IMR-90 (cell line): ENCODE results near the gene CLIC5. TPM values are rescaled to one million over a fixed set of nuclear protein-coding genes. Genes with fewer than 3 reads are reported as not detected.

ENCODE experiments used
- ATAC-seq: fragments of 200-7000 bp; cut with Tn5 transposase; 2 replicates; pipeline ENCODE4 v1.9.1; 2020; ENCODE audit warnings: low read depth, mild to moderate bottlenecking, moderate library complexity
- BruUV-seq: library from RNA; stranded (reverse); fragments of 400-500 nt; replicated peaks from 2 replicates; lab custom pipeline; 2021; lab: Mats Ljungman, UMichigan
- CTCF ChIA-PET: fragments of 300-600 bp; formaldehyde crosslinking; extraction: SDS; loops from one replicate; lab custom pipeline; 2021; ENCODE audit warnings: antibody characterized with exemption; lab: Yijun Ruan, JAX
- POLR2A ChIA-PET: fragments of 300-600 bp; sonication (Branson Sonifier 250); formaldehyde crosslinking; loops from one replicate; lab custom pipeline; 2022; ENCODE audit warnings: antibody characterized with exemption; ENCODE audit not compliant: unreplicated experiment; lab: Charles Lee
- DNase-seq: peaks from one replicate; pipeline ENCODE4 v3.0.0; 2013
- H2AFZ ChIP-seq: replicated peaks from 2 replicates; pipeline ENCODE3; 2013; ENCODE audit warnings: low read length, mild to moderate bottlenecking; ENCODE audit not compliant: poor library complexity
- H2AK5ac ChIP-seq: 2 replicates; pipeline ENCODE4 v1.6.1; 2013; ENCODE audit warnings: low read depth, low read length, inconsistent platforms
- H2AK9ac ChIP-seq: replicated peaks from 2 replicates; pipeline ENCODE3; 2013; ENCODE audit warnings: mild to moderate bottlenecking, low read depth, low read length, moderate library complexity; ENCODE audit not compliant: poor library complexity
- H2BK120ac ChIP-seq: 2 replicates; pipeline ENCODE4 v1.6.1; 2013; ENCODE audit warnings: low read depth, low read length, inconsistent platforms
- H2BK15ac ChIP-seq: 3 replicates; pipeline ENCODE4 v1.6.1; 2013; ENCODE audit warnings: low read depth, low read length, inconsistent platforms
- H2BK20ac ChIP-seq: 2 replicates; pipeline ENCODE4 v1.6.1; 2013; ENCODE audit warnings: low read depth, mild to moderate bottlenecking, inconsistent platforms, low read length, moderate library complexity
- H2BK5ac ChIP-seq: 2 replicates; pipeline ENCODE4 v1.6.1; 2013; ENCODE audit warnings: mild to moderate bottlenecking, low read depth, low read length, inconsistent platforms; ENCODE audit not compliant: poor library complexity, severe bottlenecking
- H3K14ac ChIP-seq: replicated peaks from 2 replicates; pipeline ENCODE4 v1.6.1; 2013; ENCODE audit warnings: low read depth, low read length, inconsistent platforms
- H3K18ac ChIP-seq: 2 replicates; pipeline ENCODE4 v1.6.1; 2013; ENCODE audit warnings: low read depth, low read length, control low read depth
- H3K23ac ChIP-seq: 2 replicates; pipeline ENCODE4 v1.6.1; 2013; ENCODE audit warnings: low read depth, low read length, inconsistent platforms
- H3K27ac ChIP-seq: 2 replicates; pipeline ENCODE4 v1.5.1; 2013; ENCODE audit warnings: mild to moderate bottlenecking, control low read depth, low read length; ENCODE audit not compliant: insufficient read depth
- H3K27me3 ChIP-seq: 2 replicates; pipeline ENCODE4 v1.6.1; 2013; ENCODE audit warnings: low read length; ENCODE audit not compliant: control insufficient read depth, insufficient read depth
- H3K36me3 ChIP-seq: 2 replicates; pipeline ENCODE4 v1.6.1; 2013; ENCODE audit warnings: low read length, mixed read lengths; ENCODE audit not compliant: control insufficient read depth, insufficient read depth
- H3K4ac ChIP-seq: 2 replicates; pipeline ENCODE4 v1.6.1; 2013; ENCODE audit warnings: low read depth, low read length, inconsistent platforms
- H3K4me1 ChIP-seq: 2 replicates; pipeline ENCODE4 v1.6.1; 2013; ENCODE audit warnings: low read length, mixed read lengths; ENCODE audit not compliant: control insufficient read depth, insufficient read depth
- H3K4me2 ChIP-seq: 2 replicates; pipeline ENCODE4 v1.6.1; 2013; ENCODE audit warnings: low read depth, mild to moderate bottlenecking, control low read depth, low read length, moderate library complexity
- H3K4me3 ChIP-seq: 2 replicates; pipeline ENCODE4 v1.5.1; 2013; ENCODE audit warnings: low read depth, mild to moderate bottlenecking, control low read depth, low read length, moderate library complexity; ENCODE audit not compliant: insufficient read depth
- H3K56ac ChIP-seq: 2 replicates; pipeline ENCODE4 v1.6.1; 2013; ENCODE audit warnings: low read length, inconsistent platforms; ENCODE audit not compliant: insufficient read depth; ENCODE audit errors: extremely low read depth
- H3K79me1 ChIP-seq, 2 experiments: 2 replicates each; pipeline ENCODE4 v1.6.1; 2013; ENCODE audit warnings: low read length in 2 of 2, inconsistent platforms in 1 of 2, low read depth in 1 of 2
- H3K9ac ChIP-seq: 2 replicates; pipeline ENCODE4 v1.6.1; 2013; ENCODE audit warnings: low read depth, low read length, control low read depth
- H3K9me1 ChIP-seq: 2 replicates; pipeline ENCODE4 v1.6.1; 2013; ENCODE audit warnings: low read length, inconsistent platforms; ENCODE audit not compliant: insufficient read depth
- H3K9me3 ChIP-seq: 2 replicates; pipeline ENCODE4 v1.6.1; 2013; ENCODE audit warnings: low read length; ENCODE audit not compliant: control insufficient read depth, insufficient read depth
- H4K20me1 ChIP-seq: 2 replicates; pipeline ENCODE4 v1.6.1; 2013; ENCODE audit warnings: low read length, inconsistent platforms; ENCODE audit not compliant: insufficient read depth
- H4K5ac ChIP-seq: 2 replicates; pipeline ENCODE4 v1.6.1; 2013; ENCODE audit warnings: mild to moderate bottlenecking, low read depth, low read length, control low read depth
- H4K8ac ChIP-seq, 2 experiments: 2 replicates each; pipeline ENCODE4 v1.6.1; 2013; ENCODE audit warnings: low read depth in 2 of 2, low read length in 2 of 2, control low read depth in 1 of 2, inconsistent platforms in 1 of 2
- H4K91ac ChIP-seq: 2 replicates; pipeline ENCODE4 v1.6.1; 2013; ENCODE audit warnings: low read depth, low read length, inconsistent platforms; ENCODE audit not compliant: insufficient read depth
- CHD1 ChIP-seq: IDR thresholded peaks from 2 replicates; pipeline ENCODE4 v1.6.1; 2012; ENCODE audit warnings: low read depth, low read length, improper control_type of control experiment
- ELK1 ChIP-seq: fragments of 150-350 bp; IDR thresholded peaks from 2 replicates; pipeline ENCODE4 v1.6.1; 2016; ENCODE audit warnings: low read depth, mild to moderate bottlenecking, low read length, moderate library complexity, borderline replicate concordance
- FOS ChIP-seq: fragments of 150-350 bp; IDR thresholded peaks from 2 replicates; pipeline ENCODE4 v1.6.1; 2016; ENCODE audit warnings: low read depth, low read length
- MAFK ChIP-seq: IDR thresholded peaks from 2 replicates; pipeline ENCODE4 v1.6.1; 2012; ENCODE audit warnings: low read depth, low read length, improper control_type of control experiment
- MAZ ChIP-seq: IDR thresholded peaks from 2 replicates; pipeline ENCODE4 v1.6.1; 2012; ENCODE audit warnings: low read depth, mild to moderate bottlenecking, low read length, improper control_type of control experiment, moderate library complexity, borderline replicate concordance
- NFE2L2 ChIP-seq: fragments of 150-350 bp; IDR thresholded peaks from 2 replicates; pipeline ENCODE4 v1.6.1; 2016; ENCODE audit warnings: low read depth, mild to moderate bottlenecking, low read length
- RAD21 ChIP-seq: IDR thresholded peaks from 2 replicates; pipeline ENCODE4 v1.6.1; 2012; ENCODE audit warnings: low read length, improper control_type of control experiment
- RCOR1 ChIP-seq: IDR thresholded peaks from 2 replicates; pipeline ENCODE4 v1.6.1; 2012; ENCODE audit warnings: mild to moderate bottlenecking, low read length, improper control_type of control experiment; ENCODE audit not compliant: insufficient replicate concordance
- RFX5 ChIP-seq: IDR thresholded peaks from 2 replicates; pipeline ENCODE4 v1.8.0; 2012; ENCODE audit warnings: low read depth, mild to moderate bottlenecking, low read length, moderate library complexity
- USF2 ChIP-seq: fragments of 150-350 bp; IDR thresholded peaks from 2 replicates; pipeline ENCODE4 v1.6.1; 2017; ENCODE audit warnings: mild to moderate bottlenecking, antibody characterized with exemption, low read length, low read depth
- WGBS, 2 experiments: methylation state at CpG; one replicate each; pipeline versions ENCODE4 v1.1.5 to v1.1.7; 2013; ENCODE audit warnings: missing lambda C conversion rate in 2 of 2; ENCODE audit not compliant: insufficient read length in 1 of 2; ENCODE audit errors: extremely low coverage in 2 of 2; 5-methylcytosine and 5-hydroxymethylcytosine counted together
- dilution Hi-C: fragments of 300-500 bp; cut with HindIII; formaldehyde crosslinking; loops from one replicate; pipeline ENCODE4 v1.14.3; 2018; ENCODE audit warnings: low sequenced_read_pairs; ENCODE audit not compliant: unreplicated experiment
- in situ Hi-C: fragments of 300-500 bp; cut with MboI; formaldehyde crosslinking; loops from 3 replicates; pipeline ENCODE4 v1.14.3; 2019; ENCODE audit warnings: low sequenced_read_pairs, inconsistent platforms, mixed read lengths
- intact Hi-C: fragments of 100-400 bp; cut with micrococcal nuclease; formaldehyde crosslinking; loops from 2 replicates; pipeline ENCODE4 v1.10.0; 2022
- polyA plus RNA-seq, 3 experiments: library from polyadenylated mRNA; depleted of rRNA; stranded (reverse); fragments of >200 nt; gene quantifications; 2 replicates each; pipeline ENCODE4 v1.2.3, GENCODE V29; 2012; ENCODE audit warnings: low replicate concordance in 1 of 3
- total RNA-seq: library from RNA; depleted of rRNA; stranded (reverse); fragments of >200 nt; gene quantifications from 2 replicates; pipeline ENCODE4 v1.2.3, GENCODE V29; 2012

The CLIC5 gene
- total and polyA plus RNA-seq, 2 of the 4 experiments (the other 2 are of a cell fraction): not detected

- POLR2A ChIA-PET: no interaction called here
- no peaks in the 10 kb centered on the region for H3K4me1 ChIP-seq
Observed at GRCh38 chr6:45915780-45916468, 99.7 kb downstream of the CLIC5 start.

More at GRCh38 chr6:45915780-45916468, 99.7 kb downstream of the CLIC5 start:
- TF ChIP-seq RCOR1: no peak
- no peak for TF ChIP-seq FOS
- no peak for TF ChIP-seq MAFK
- TF ChIP-seq MAZ: no peak
- TF ChIP-seq RFX5: no peak
- TF ChIP-seq CHD1: no peak
- no peak for TF ChIP-seq ELK1
- TF ChIP-seq RAD21: no peak
- TF ChIP-seq USF2: no peak
- TF ChIP-seq NFE2L2: no peak
- Histone ChIP-seq H3K27me3 (peaks cover 10% of the 10 kb centered on the region), H3K9me1 (no peaks in the 10 kb centered on the region), H2BK15ac (no peak overlapping the region), H3K56ac (no peak overlapping the region), H2AK5ac (no peak overlapping the region), H3K79me1 (no peaks in the 10 kb centered on the region), H3K9me3 (no peaks in the 10 kb centered on the region), H3K4ac (no peak overlapping the region), H3K27ac (no peak overlapping the region), H2AK9ac (no peak overlapping the region), H3K9ac (no peak overlapping the region), H3K23ac (no peak overlapping the region), H2BK120ac (no peak overlapping the region), H2BK20ac (no peak overlapping the region), H3K4me2 (no peak overlapping the region), H4K91ac (no peak overlapping the region), H2BK5ac (no peak overlapping the region), H3K36me3 (no peaks in the 10 kb centered on the region), H3K18ac (no peak overlapping the region), H4K20me1 (no peaks in the 10 kb centered on the region), H3K4me3 (no peak overlapping the region), H4K5ac (no peak overlapping the region), H2AFZ (no peak overlapping the region), H3K14ac (no peak overlapping the region), H4K8ac (no peak overlapping the region)
- intact Hi-C loops: no loop called here
- in situ Hi-C loops: loop anchor here (25.0 kb wide), 2 partner anchors 504 to 1254 kb away; no protein-coding TSS in a partner anchor
- dilution Hi-C loops: no loop called here
- no TSS peak for BruUV-seq
- CTCF ChIA-PET: no interaction called here
- DNase-seq: no peak
- ATAC-seq: no peak
- 67% methylated on average over 1 of the region's 3 CpGs; no CpG with 5 or more reads in 1 of the 2 experiments for WGBS, 2 experiments
